Upper lobe of left lung (tissue), 6 donors: ENCODE measurements around the gene JRKL. TPM values are rescaled to one million over a fixed set of nuclear protein-coding genes. Genes with fewer than 3 reads are reported as not detected.
"Not testable (repeated sequence)": the region's sequence is repeated elsewhere in the genome, so short reads cannot be mapped to it uniquely, and the experiment has no call there.

Source experiments
- ATAC-seq, 2 donors: fragments of 200-7000 bp; cut with Tn5 transposase; one replicate each; pipeline ENCODE4 v1.9.1; 2022; ENCODE audit warnings: mild to moderate bottlenecking in 2 of 2, moderate library complexity in 2 of 2; ENCODE audit not compliant: low FRiP score in 2 of 2
- DNase-seq, 2 donors: peaks; one replicate each; pipeline ENCODE4 v3.0.0-alpha.2; 2019 to 2020
- H3K27ac ChIP-seq, 4 donors: fragments of 200-600 bp; sonication (generic); one replicate each; pipeline ENCODE4 v1.5.1; 2016 to 2019
- H3K27me3 ChIP-seq, 4 donors: fragments of 200-600 bp; sonication (generic); one replicate each; pipeline ENCODE4 v1.5.1; 2017 to 2019
- H3K36me3 ChIP-seq, 4 donors: fragments of 200-600 bp; sonication (generic); one replicate each; pipeline ENCODE4 v1.5.1; 2016 to 2019
- H3K4me1 ChIP-seq, 4 donors: fragments of 200-600 bp; sonication (generic); one replicate each; pipeline ENCODE4 v1.5.1; 2018 to 2019
- H3K4me3 ChIP-seq, 4 donors: fragments of 200-600 bp; sonication (generic); one replicate each; pipeline ENCODE4 v1.5.1; 2017 to 2019; ENCODE audit warnings: mild to moderate bottlenecking in 2 of 4, moderate library complexity in 1 of 4
- H3K9me3 ChIP-seq, 4 donors: fragments of 200-600 bp; sonication (generic); one replicate each; pipeline ENCODE4 v1.5.1; 2018 to 2019
- CTCF ChIP-seq, 6 experiments: fragments of 450-650 bp in 4 of 6; fragments of 200-600 bp in 2 of 6; sonication (generic) in 2 of 6; IDR thresholded peaks; one replicate each; pipeline ENCODE4 v1.5.1; 2016 to 2019; ENCODE audit warnings: antibody characterized with exemption in 6 of 6
- EP300 ChIP-seq, 4 donors: sonication (generic); formaldehyde crosslinking; IDR thresholded peaks; one replicate each; pipeline ENCODE4 v1.5.1; 2017; ENCODE audit warnings: antibody characterized with exemption in 4 of 4, control low read depth in 2 of 4
- POLR2A ChIP-seq, 4 donors: fragments of 450-650 bp; IDR thresholded peaks; one replicate each; pipeline ENCODE4 v1.5.1; 2016 to 2017; ENCODE audit warnings: antibody characterized with exemption in 4 of 4, mild to moderate bottlenecking in 2 of 4
- POLR2AphosphoS5 ChIP-seq, 2 donors: sonication (generic); formaldehyde crosslinking; IDR thresholded peaks; one replicate each; pipeline ENCODE4 v1.5.1; 2017; ENCODE audit warnings: antibody characterized with exemption in 2 of 2
- WGBS, 2 donors: methylation state at CpG; one replicate each; pipeline ENCODE4 v1.1.5; 2017 to 2018; 5-methylcytosine and 5-hydroxymethylcytosine counted together
- small RNA-seq, 4 donors: library from RNA; depleted of rRNA; stranded (forward); fragments of <200 nt; gene quantifications; one replicate each; pipeline ENCODE3, GENCODE V24; 2016
- total RNA-seq, 6 donors: library from RNA; depleted of rRNA in 4 of 6; stranded (reverse); fragments of >200 nt in 4 of 6; gene quantifications; one replicate each; pipeline versions ENCODE4 v1.1.0 to v1.2.1, GENCODE V29; 2016 to 2021
- donor health status: DM: no; HTN: no; CAD: no; lungs with moderate emphysema.
- donor health status: DM: no; HTN: yes; CAD: no; lungs with severe emphysema.

Gene JRKL
- total RNA-seq, 6 donors from 2014 or later = 2.8 to 18.7 (median 7.8) TPM

DNA sequence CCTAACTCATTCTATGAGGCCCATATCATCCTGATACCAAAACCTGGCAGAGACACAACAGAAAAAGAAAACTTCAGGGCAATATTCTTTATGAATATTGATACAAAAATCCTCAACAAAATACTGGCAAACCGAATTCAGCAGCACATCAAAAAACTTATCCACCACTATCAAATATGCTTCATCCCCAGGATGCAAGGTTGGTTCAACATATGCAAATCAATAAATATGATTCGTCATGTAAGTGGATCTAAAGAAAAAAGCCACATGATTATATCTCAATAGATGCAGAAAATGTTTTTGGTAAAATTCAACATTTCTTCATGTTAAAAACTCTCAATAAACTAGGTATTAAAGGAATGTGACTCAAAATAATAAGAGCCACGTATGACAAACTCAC, 40.9 kb downstream of the JRKL start:
- Histone ChIP-seq H3K9me3 (no peaks in the 10 kb centered on the region), H3K4me1 (no peaks in the 10 kb centered on the region), H3K27ac (no peak overlapping the region), H3K27me3 (no peaks in the 10 kb centered on the region), H3K4me3 (no peak overlapping the region), H3K36me3 (no peaks in the 10 kb centered on the region)
- DNase-seq = no peak
- WGBS, 2 donors = 81 to 88% methylated on average over 3 of the region's 3 CpGs
- TF ChIP-seq POLR2AphosphoS5 (IDR thresholded peaks at IDR 0.05) = no peak
- no peak for TF ChIP-seq EP300 (IDR thresholded peaks at IDR 0.05)
- no peak for TF ChIP-seq POLR2A (IDR thresholded peaks at IDR 0.05)
- TF ChIP-seq CTCF (IDR thresholded peaks at IDR 0.05) = no peak
- ATAC-seq = no peak

DNA sequence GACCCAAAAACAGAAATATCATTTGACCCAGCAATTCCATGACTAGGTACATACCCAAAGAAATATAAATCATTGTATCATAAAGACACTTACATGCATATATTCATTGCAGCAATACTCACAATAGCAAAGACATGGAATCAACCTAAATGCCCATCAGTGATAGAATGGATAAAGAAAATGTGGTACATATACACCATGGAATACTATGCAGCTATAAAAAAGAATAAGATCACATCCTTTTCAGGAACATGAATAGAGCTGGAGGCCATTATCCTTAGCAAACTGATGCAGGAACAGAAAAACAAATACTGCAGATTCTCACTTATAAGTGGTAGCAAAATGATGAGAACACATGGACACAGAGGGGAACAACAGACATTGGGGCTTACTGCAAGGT, 42.8 kb downstream of the JRKL start:
- H3K27me3 ChIP-seq, ATAC-seq, H3K4me1 ChIP-seq, H3K36me3 ChIP-seq, H3K9me3 ChIP-seq, DNase-seq, H3K4me3 ChIP-seq, H3K27ac ChIP-seq: not testable (repeated sequence)

Small RNA genes lying within 50 kb of the gene (small RNA-seq; reads per million reads assigned to genes)
- 0 reads per million in 4 donors for gene MIR1260B

Other genes starting within 250 kb of the JRKL start
- gene MAML2, start 46.8 kb upstream of the JRKL start, total RNA-seq = 10 to 100 TPM; 19.5 to 36.6 (median 26.3) TPM
- 100 to 1,000 TPM in 1 of 6 donors, 10 to 100 TPM in 5; 21.0 to 116 (median 32.9) TPM for gene CCDC82, start 101 bp upstream of the JRKL start, total RNA-seq